Osteocyte (in vitro differentiated cells): ENCODE measurements around the gene CCNF. TPM values are rescaled to one million over a fixed set of nuclear protein-coding genes. Genes with fewer than 3 reads are reported as not detected.

ENCODE experiments used
- DNase-seq: peaks from one replicate; pipeline ENCODE4 v3.0.0; 2021; ENCODE audit warnings: mixed read lengths; ENCODE audit not compliant: unreplicated experiment; ENCODE audit errors: extremely low spot score
- H3K27ac Mint-ChIP-seq: one replicate; pipeline ENCODE4 v1.8.0; 2021; ENCODE audit warnings: mild to moderate bottlenecking, mixed read lengths; ENCODE audit not compliant: unreplicated experiment
- H3K27me3 Mint-ChIP-seq: one replicate; pipeline ENCODE4 v1.8.0; 2021; ENCODE audit warnings: mixed read lengths; ENCODE audit not compliant: unreplicated experiment
- H3K36me3 Mint-ChIP-seq: one replicate; pipeline ENCODE4 v1.8.0; 2021; ENCODE audit warnings: mixed read lengths; ENCODE audit not compliant: unreplicated experiment
- H3K4me1 Mint-ChIP-seq: one replicate; pipeline ENCODE4 v1.8.0; 2021; ENCODE audit warnings: mixed read lengths; ENCODE audit not compliant: unreplicated experiment
- H3K4me3 Mint-ChIP-seq: one replicate; pipeline ENCODE4 v1.8.0; 2021; ENCODE audit warnings: mild to moderate bottlenecking, moderate library complexity, mixed read lengths; ENCODE audit not compliant: unreplicated experiment
- H3K9me3 Mint-ChIP-seq: one replicate; pipeline ENCODE4 v1.8.0; 2021; ENCODE audit warnings: mixed read lengths; ENCODE audit not compliant: unreplicated experiment
- total RNA-seq: library from RNA; stranded (reverse); gene quantifications from 2 replicates; pipeline ENCODE4 v1.2.1, GENCODE V29; 2021
- TF ChIP-seq, protein P1 (sequence below): fragments of 200-600 bp; sonication (generic); IDR thresholded peaks from 2 replicates; pipeline ENCODE4 v1.5.0; 2021; ENCODE audit warnings: antibody characterized with exemption, mild to moderate bottlenecking, moderate library complexity

Gene CCNF
- total RNA-seq, 1 donor from 2014 or later: 10.0 TPM

DNA sequence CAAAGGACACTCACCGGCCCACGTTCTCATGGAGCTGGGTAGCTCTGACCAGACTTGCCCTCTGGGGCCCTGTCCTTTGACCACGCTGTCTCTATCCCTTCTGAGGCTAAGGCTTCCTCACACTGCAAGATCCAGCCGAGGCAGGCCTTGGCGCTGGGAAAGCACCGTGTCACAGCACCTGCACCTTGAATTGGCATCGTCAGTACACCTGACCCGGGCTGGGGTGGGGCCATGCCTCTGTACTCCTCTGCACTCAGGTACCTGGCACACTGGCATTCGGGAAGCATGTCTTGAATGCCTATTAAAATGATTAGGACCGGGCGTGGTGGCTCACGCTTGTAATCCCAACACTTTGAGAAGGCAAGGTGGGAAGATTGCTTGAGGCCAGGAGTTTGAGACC, 51.7 kb downstream of the CCNF start:
- Mint-ChIP-seq H3K4me3 (no peak overlapping the region), H3K27me3 (no peaks in the 10 kb centered on the region), H3K4me1 (peaks cover 31% of the 10 kb centered on the region), H3K9me3 (no peaks in the 10 kb centered on the region), H3K27ac (no peak overlapping the region), H3K36me3 (no peaks in the 10 kb centered on the region)
- TF ChIP-seq, protein P1, sequence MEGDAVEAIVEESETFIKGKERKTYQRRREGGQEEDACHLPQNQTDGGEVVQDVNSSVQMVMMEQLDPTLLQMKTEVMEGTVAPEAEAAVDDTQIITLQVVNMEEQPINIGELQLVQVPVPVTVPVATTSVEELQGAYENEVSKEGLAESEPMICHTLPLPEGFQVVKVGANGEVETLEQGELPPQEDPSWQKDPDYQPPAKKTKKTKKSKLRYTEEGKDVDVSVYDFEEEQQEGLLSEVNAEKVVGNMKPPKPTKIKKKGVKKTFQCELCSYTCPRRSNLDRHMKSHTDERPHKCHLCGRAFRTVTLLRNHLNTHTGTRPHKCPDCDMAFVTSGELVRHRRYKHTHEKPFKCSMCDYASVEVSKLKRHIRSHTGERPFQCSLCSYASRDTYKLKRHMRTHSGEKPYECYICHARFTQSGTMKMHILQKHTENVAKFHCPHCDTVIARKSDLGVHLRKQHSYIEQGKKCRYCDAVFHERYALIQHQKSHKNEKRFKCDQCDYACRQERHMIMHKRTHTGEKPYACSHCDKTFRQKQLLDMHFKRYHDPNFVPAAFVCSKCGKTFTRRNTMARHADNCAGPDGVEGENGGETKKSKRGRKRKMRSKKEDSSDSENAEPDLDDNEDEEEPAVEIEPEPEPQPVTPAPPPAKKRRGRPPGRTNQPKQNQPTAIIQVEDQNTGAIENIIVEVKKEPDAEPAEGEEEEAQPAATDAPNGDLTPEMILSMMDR: no peak
- no peak for DNase-seq

DNA sequence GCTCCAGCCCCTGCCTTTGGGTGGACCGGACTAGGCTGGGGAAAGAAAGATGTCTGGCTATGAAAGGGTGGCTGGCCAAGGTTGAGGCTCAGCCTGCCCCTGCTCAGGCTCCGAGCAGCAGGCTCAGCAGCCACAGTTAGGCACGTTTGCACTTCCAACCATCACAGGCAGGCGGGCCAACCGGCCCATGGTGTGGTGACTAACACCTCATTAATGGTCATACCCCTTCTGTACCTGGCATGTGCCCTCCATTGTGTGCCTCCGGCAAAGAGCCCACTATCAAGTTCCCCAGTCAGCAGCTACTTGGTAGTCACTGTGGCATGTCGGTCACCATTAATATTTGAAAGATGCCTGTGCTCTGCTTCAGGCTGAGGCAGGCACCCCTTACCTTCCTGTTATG, 52.4 kb downstream of the CCNF start:
- H3K27me3 Mint-ChIP-seq: no peaks in the 10 kb centered on the region
- DNase-seq: no peak
- TF ChIP-seq, protein P1: no peak
- peaks cover 27% of the 10 kb centered on the region for H3K4me1 Mint-ChIP-seq
- H3K4me3 Mint-ChIP-seq: no peak overlapping the region
- no peak overlapping the region for H3K27ac Mint-ChIP-seq
- H3K9me3 Mint-ChIP-seq: no peaks in the 10 kb centered on the region
- no peaks in the 10 kb centered on the region for H3K36me3 Mint-ChIP-seq

DNA sequence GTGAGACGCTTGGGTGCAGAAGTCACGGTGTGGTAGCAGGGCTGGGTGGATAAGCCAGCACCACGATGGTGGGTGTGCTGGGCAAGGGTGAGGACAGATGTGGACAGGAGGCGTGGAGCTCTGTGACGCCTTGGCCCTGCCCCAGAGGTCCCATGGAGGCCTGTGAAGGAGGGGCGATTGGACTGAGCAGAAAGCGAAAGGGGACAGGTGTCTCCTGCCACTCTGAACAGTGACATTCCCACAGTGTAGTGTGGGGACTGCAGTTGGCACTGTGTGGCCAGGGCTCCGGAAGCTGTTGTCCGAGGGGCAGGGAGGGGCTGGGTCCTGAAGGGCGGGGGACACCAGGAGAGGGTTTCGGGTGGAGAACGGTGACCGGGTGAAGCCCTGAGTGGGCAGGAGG, 53.0 kb downstream of the CCNF start:
- Mint-ChIP-seq H3K36me3 (no peaks in the 10 kb centered on the region), H3K4me1 (peaks cover 29% of the 10 kb centered on the region), H3K27me3 (no peaks in the 10 kb centered on the region), H3K27ac (no peak overlapping the region), H3K4me3 (no peak overlapping the region), H3K9me3 (no peaks in the 10 kb centered on the region)
- TF ChIP-seq, protein P1: no peak
- DNase-seq: no peak

DNA sequence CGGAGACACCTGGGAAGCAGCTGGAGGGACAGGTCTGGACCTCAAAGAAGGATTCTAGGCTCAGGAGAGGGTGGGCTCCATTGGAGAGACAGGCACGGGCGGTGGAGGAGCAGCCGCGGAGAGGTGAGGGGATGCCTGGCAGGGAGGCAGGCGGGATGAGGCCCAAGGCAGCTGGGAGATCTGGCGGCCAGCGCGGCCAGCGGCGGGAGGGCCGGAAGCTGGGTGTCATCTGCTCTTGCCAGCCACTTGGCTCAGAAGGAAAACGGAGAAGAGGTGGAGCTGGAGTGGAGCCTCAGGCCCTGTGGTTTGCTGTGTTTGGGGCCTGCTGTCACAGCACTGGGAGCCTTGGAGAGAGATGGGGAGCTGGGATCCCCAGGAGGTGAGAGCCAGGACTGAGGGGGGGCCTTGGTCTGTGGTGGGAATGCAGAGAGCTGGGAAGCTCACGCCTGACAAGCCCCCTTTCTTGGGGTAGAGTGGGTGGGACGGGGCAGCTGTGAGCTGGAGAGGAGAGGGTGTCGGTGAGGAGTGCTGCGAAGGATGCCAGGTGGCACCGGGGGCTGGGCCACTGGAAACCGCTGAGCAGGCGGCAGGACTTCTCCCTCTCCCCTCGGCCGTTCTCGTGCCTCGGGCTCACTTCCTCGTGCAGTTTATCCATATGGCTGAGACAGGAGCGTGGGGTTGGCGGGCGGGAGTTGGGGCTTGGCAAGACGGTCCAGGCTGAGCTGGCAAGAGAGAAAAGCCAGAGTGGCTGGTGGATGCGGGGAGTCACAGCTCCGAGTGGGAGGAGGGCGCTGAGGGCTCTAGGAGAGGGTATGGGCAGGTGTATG, 53.7 kb downstream of the CCNF start:
- H3K9me3 Mint-ChIP-seq: no peaks in the 10 kb centered on the region
- TF ChIP-seq, protein P1: no peak
- no peaks in the 10 kb centered on the region for H3K36me3 Mint-ChIP-seq
- H3K27me3 Mint-ChIP-seq: no peaks in the 10 kb centered on the region
- peaks cover 27% of the 10 kb centered on the region for H3K4me1 Mint-ChIP-seq
- no peak overlapping the region for H3K4me3 Mint-ChIP-seq
- no peak for DNase-seq
- H3K27ac Mint-ChIP-seq: peak overlapping the region; percentile 71

DNA sequence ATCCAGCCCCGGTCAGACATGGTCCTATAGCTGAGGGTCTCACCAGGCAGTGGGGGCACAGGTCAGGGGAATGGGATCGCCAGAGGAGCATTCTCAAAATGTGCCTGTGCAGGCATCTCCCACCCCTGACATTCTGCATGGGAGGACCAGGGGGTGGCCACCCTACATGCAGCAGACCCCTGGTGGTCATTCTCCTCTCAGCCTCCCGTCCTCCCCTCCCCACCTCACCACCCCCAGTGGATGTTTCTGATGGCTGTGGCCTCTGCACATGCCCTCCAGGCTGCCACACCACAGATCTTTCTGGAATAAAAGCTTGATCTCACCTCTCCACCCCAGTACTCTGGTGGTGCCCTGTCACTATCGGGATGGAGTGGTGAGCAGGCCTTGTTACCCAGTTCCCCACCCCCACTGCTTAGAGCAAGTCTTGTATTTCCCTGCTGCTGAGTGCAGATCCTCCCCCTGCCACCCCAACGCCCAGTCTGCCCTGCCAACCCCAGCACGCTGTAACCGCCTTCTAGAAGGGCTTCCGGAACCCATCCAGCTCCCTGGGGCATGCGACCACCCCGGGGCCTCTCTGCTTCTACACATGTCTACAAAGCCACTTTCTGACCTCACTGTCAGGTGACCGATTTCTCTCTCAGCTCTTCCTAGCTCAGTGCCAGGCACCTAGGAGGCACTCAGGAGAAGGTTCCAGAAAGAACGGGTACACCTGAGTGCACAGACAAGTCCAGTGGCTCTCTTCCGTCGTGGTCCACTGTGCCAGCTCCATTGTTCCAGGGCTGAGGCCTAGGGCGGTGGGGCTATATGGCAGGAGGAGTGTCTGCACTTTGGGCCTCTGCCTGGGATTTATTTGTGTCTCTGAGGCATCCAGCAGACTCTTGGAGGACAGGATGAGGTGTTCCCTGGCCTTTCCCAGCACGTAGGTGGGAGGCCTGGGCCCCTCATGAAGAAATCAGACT, 55.0 kb downstream of the CCNF start:
- Mint-ChIP-seq H3K4me3 (no peak overlapping the region), H3K27ac (no peak overlapping the region), H3K36me3 (no peaks in the 10 kb centered on the region), H3K9me3 (no peaks in the 10 kb centered on the region), H3K4me1 (peaks cover 23% of the 10 kb centered on the region), H3K27me3 (no peaks in the 10 kb centered on the region)
- TF ChIP-seq, protein P1: no peak
- DNase-seq: no peak
